Loucy (cell line): ENCODE results near the gene BCL3.

Experiments
- H2AFZ ChIP-seq: fragments of 200-600 bp; sonication (generic); 2 replicates; pipeline ENCODE4 v1.6.0; 2016; ENCODE audit warnings: antibody characterized with exemption, mild to moderate bottlenecking, low read length, moderate library complexity
- H3F3A ChIP-seq: fragments of 200-600 bp; 2 replicates; pipeline ENCODE4 v1.6.0; 2016; ENCODE audit warnings: antibody characterized with exemption, low read depth, mild to moderate bottlenecking
- H3K27me3 ChIP-seq: fragments of 200-600 bp; sonication (generic); 2 replicates; pipeline ENCODE4 v1.6.1; 2014; ENCODE audit warnings: low read length, mild to moderate bottlenecking; ENCODE audit not compliant: insufficient read depth, poor library complexity, severe bottlenecking
- H3K36me3 ChIP-seq: fragments of 200-600 bp; sonication (generic); 2 replicates; pipeline ENCODE4 v1.6.1; 2016; ENCODE audit warnings: low read length; ENCODE audit not compliant: insufficient read depth
- H3K4me1 ChIP-seq: fragments of 200-600 bp; sonication (generic); 2 replicates; pipeline ENCODE4 v1.5.1; 2014; ENCODE audit warnings: low read length, mild to moderate bottlenecking; ENCODE audit not compliant: insufficient read depth, poor library complexity, severe bottlenecking
- H3K4me2 ChIP-seq: fragments of 200-600 bp; sonication (generic); 2 replicates; pipeline ENCODE4 v1.6.0; 2014; ENCODE audit warnings: antibody characterized with exemption, low read length, low read depth, mild to moderate bottlenecking; ENCODE audit not compliant: poor library complexity, severe bottlenecking
- H3K4me3 ChIP-seq: fragments of 200-600 bp; sonication (generic); 2 replicates; pipeline ENCODE4 v1.5.1; 2014; ENCODE audit warnings: low read length, mild to moderate bottlenecking, mixed read lengths; ENCODE audit not compliant: poor library complexity, severe bottlenecking
- H3K79me2 ChIP-seq: fragments of 200-600 bp; sonication (generic); 2 replicates; pipeline ENCODE4 v1.6.1; 2014; ENCODE audit warnings: low read length; ENCODE audit not compliant: insufficient read depth
- H3K9ac ChIP-seq: fragments of 200-600 bp; sonication (generic); 2 replicates; pipeline ENCODE4 v1.6.0; 2014; ENCODE audit warnings: mild to moderate bottlenecking, low read depth, low read length, moderate library complexity; ENCODE audit not compliant: poor library complexity, severe bottlenecking
- H3K9me2 ChIP-seq: fragments of 200-600 bp; sonication (generic); replicated peaks from 2 replicates; pipeline ENCODE4 v1.6.1; 2016; ENCODE audit warnings: low read depth, low read length, mixed read lengths
- H3K9me3 ChIP-seq: fragments of 200-600 bp; sonication (generic); 2 replicates; pipeline ENCODE4 v1.6.1; 2014; ENCODE audit warnings: mild to moderate bottlenecking, antibody characterized with exemption, low read length, low read depth; ENCODE audit not compliant: insufficient read depth
- H4K20me1 ChIP-seq: fragments of 200-600 bp; sonication (generic); 2 replicates; pipeline ENCODE4 v1.6.0; 2014; ENCODE audit warnings: antibody characterized with exemption, low read length, mild to moderate bottlenecking; ENCODE audit not compliant: insufficient read depth, poor library complexity, severe bottlenecking
- CTCF ChIP-seq: fragments of 200-600 bp; sonication (generic); conservative IDR thresholded peaks from 2 replicates; pipeline ENCODE4 v1.5.1; 2014; ENCODE audit warnings: mild to moderate bottlenecking, antibody characterized with exemption, low read length
- EZH2phosphoT487 ChIP-seq: fragments of 200-600 bp; IDR thresholded peaks from 2 replicates; pipeline ENCODE4 v1.6.1; 2018; ENCODE audit warnings: antibody characterized with exemption, mild to moderate bottlenecking, moderate library complexity, borderline replicate concordance

The BCL3 gene

GRCh38 chr19:44725251-44725650 lies 23.3 kb upstream of the BCL3 start:
- Histone ChIP-seq H3F3A (no peaks in the 10 kb centered on the region), H3K4me2 (no peak overlapping the region), H4K20me1 (no peaks in the 10 kb centered on the region), H3K27me3 (no peaks in the 10 kb centered on the region), H3K9me3 (no peaks in the 10 kb centered on the region), H3K9me2 (no peaks in the 10 kb centered on the region), H3K36me3 (no peaks in the 10 kb centered on the region), H3K4me1 (peaks cover 5% of the 10 kb centered on the region), H3K4me3 (no peak overlapping the region), H3K9ac (no peak overlapping the region), H3K79me2 (no peaks in the 10 kb centered on the region), H2AFZ (no peak overlapping the region)
- TF ChIP-seq CTCF (no peak), EZH2phosphoT487 (no peak)

GRCh38 chr19:44725684-44726083 lies 22.8 kb upstream of the BCL3 start:
- Histone ChIP-seq H3K9ac (no peak overlapping the region), H3K79me2 (no peaks in the 10 kb centered on the region), H3K4me1 (peaks cover 5% of the 10 kb centered on the region), H3K4me3 (no peak overlapping the region), H3K9me2 (no peaks in the 10 kb centered on the region), H3K36me3 (no peaks in the 10 kb centered on the region), H3K9me3 (no peaks in the 10 kb centered on the region), H3F3A (no peaks in the 10 kb centered on the region), H3K4me2 (no peak overlapping the region), H2AFZ (no peak overlapping the region), H4K20me1 (no peaks in the 10 kb centered on the region), H3K27me3 (no peaks in the 10 kb centered on the region)
- TF ChIP-seq EZH2phosphoT487 (no peak), CTCF (no peak)

- Histone ChIP-seq H3K27me3 (no peaks in the 10 kb centered on the region), H3K36me3 (no peaks in the 10 kb centered on the region), H3K4me3 (no peak overlapping the region), H3K79me2 (no peaks in the 10 kb centered on the region), H2AFZ (no peak overlapping the region), H3K9ac (no peak overlapping the region), H3K4me2 (no peak overlapping the region), H3K9me3 (no peaks in the 10 kb centered on the region), H3F3A (no peaks in the 10 kb centered on the region), H4K20me1 (no peaks in the 10 kb centered on the region), H3K9me2 (no peaks in the 10 kb centered on the region), H3K4me1 (peaks cover 5% of the 10 kb centered on the region)
- TF ChIP-seq CTCF (no peak), EZH2phosphoT487 (no peak)
Measured at GRCh38 chr19:44726465-44726864, 22.0 kb upstream of the BCL3 start.
